Amniotic stem cell (primary cell): ENCODE measurements around the gene IFNGR2.
"Not testable (repeated sequence)": the region's sequence is repeated elsewhere in the genome, so short reads cannot be mapped to it uniquely, and the experiment has no call there.

Experiments used
- DNase-seq: peaks from one replicate; lab custom pipeline; 2025; lab: John Stamatoyannopoulos, UW

IFNGR2 gene

GRCh38 chr21:33402001-33402979 is 923 bp upstream of the IFNGR2 start:
- no peak for DNase-seq

- no peak for DNase-seq
Observed at GRCh38 chr21:33403786-33404585, 773 bp downstream of the IFNGR2 start.

- no peak for DNase-seq
Observed at GRCh38 chr21:33406493-33406892, 3.3 kb downstream of the IFNGR2 start.

GRCh38 chr21:33411949-33412430 is 8.8 kb downstream of the IFNGR2 start:
- no peak for DNase-seq

GRCh38 chr21:33412439-33412831 is 9.2 kb downstream of the IFNGR2 start:
- not testable (repeated sequence) for DNase-seq

- no peak for DNase-seq
Observed at GRCh38 chr21:33412832-33413519, 9.8 kb downstream of the IFNGR2 start.

- DNase-seq = no peak
Observed at GRCh38 chr21:33414068-33414467, 10.9 kb downstream of the IFNGR2 start.

GRCh38 chr21:33414926-33415325 is 11.7 kb downstream of the IFNGR2 start:
- DNase-seq = no peak

GRCh38 chr21:33418691-33419090 is 15.5 kb downstream of the IFNGR2 start:
- DNase-seq = no peak

GRCh38 chr21:33419538-33420123 is 16.4 kb downstream of the IFNGR2 start:
- DNase-seq = no peak

GRCh38 chr21:33421713-33422393 is 18.6 kb downstream of the IFNGR2 start:
- DNase-seq = no peak

- no peak for DNase-seq
Observed at GRCh38 chr21:33424214-33424613, 21.0 kb downstream of the IFNGR2 start.

GRCh38 chr21:33425825-33426224 is 22.6 kb downstream of the IFNGR2 start:
- DNase-seq = no peak

- DNase-seq = no peak
Observed at GRCh38 chr21:33427051-33427450, 23.8 kb downstream of the IFNGR2 start.

GRCh38 chr21:33428669-33429068 is 25.5 kb downstream of the IFNGR2 start:
- no peak for DNase-seq

- DNase-seq = no peak
Observed at GRCh38 chr21:33430858-33431257, 27.6 kb downstream of the IFNGR2 start.

GRCh38 chr21:33432496-33432895 is 29.3 kb downstream of the IFNGR2 start:
- no peak for DNase-seq

- no peak for DNase-seq
Observed at GRCh38 chr21:33433001-33433400, 29.8 kb downstream of the IFNGR2 start.

- DNase-seq = no peak
Observed at GRCh38 chr21:33433425-33434114, 30.4 kb downstream of the IFNGR2 start.

- DNase-seq = peak; percentile 71
Observed at GRCh38 chr21:33434770-33435360, 31.7 kb downstream of the IFNGR2 start.
